Measurements from ENCODE around the gene KLF18. TPM values are rescaled to one million over a fixed set of nuclear protein-coding genes. Genes with fewer than 3 reads are reported as not detected.
"Not testable (repeated sequence)": the region's sequence is repeated elsewhere in the genome, so short reads cannot be mapped to it uniquely, and the experiment has no call there.

KLF18 gene
- total RNA-seq, 1 experiment from 2014 or later: not detected

- no peaks in the 10 kb centered on the region for H4K20me1 ChIP-seq (ENCODE audit: insufficient read depth, low read depth, low read length)
- no peaks in the 10 kb centered on the region for H3K36me3 ChIP-seq (ENCODE audit: insufficient read depth, low read length)
- H3K9me3 ChIP-seq (ENCODE audit: low read length): no peaks in the 10 kb centered on the region
- no peaks in the 10 kb centered on the region for H3K79me2 ChIP-seq (ENCODE audit: low read length)
- H3K4me1 ChIP-seq (ENCODE audit: low read length): no peaks in the 10 kb centered on the region
- no peak overlapping the region for H3K27ac ChIP-seq (ENCODE audit: low read length)
- H3K4me3 ChIP-seq (ENCODE audit: low read length): no peak overlapping the region
- H3K4me2 ChIP-seq (ENCODE audit: low read depth, low read length, poor library complexity, severe bottlenecking): no peak overlapping the region
- H3K9ac ChIP-seq (ENCODE audit: low read length): no peak overlapping the region
- H3K9me2 ChIP-seq (replicated peaks; ENCODE audit: insufficient read depth, low read length): no peaks in the 10 kb centered on the region
- no peak overlapping the region for H2AFZ ChIP-seq (ENCODE audit: low read length)
- H3K27me3 ChIP-seq (ENCODE audit: low read length): no peaks in the 10 kb centered on the region
- no peak for DNase-seq
Observed at GRCh38 chr1:44135886-44136285, 5.5 kb downstream of the KLF18 start.

- no peak overlapping the region for H3K9ac ChIP-seq (ENCODE audit: low read length)
Observed at GRCh38 chr1:44134071-44134920, 7.1 kb downstream of the KLF18 start.

GRCh38 chr1:44131411-44131810 lies 10.0 kb downstream of the KLF18 start:
- H3K4me3 ChIP-seq (ENCODE audit: low read length): no peak overlapping the region
- H3K4me1 ChIP-seq (ENCODE audit: low read length): no peaks in the 10 kb centered on the region
- no peaks in the 10 kb centered on the region for H3K79me2 ChIP-seq (ENCODE audit: low read length)
- H3K4me2 ChIP-seq (ENCODE audit: low read depth, low read length, poor library complexity, severe bottlenecking): no peak overlapping the region
- no peak overlapping the region for H3K9ac ChIP-seq (ENCODE audit: low read length)
- no peak overlapping the region for H3K27ac ChIP-seq (ENCODE audit: low read length)
- no peak overlapping the region for H2AFZ ChIP-seq (ENCODE audit: low read length)
- no peaks in the 10 kb centered on the region for H3K9me2 ChIP-seq (replicated peaks; ENCODE audit: insufficient read depth, low read length)
- DNase-seq: no peak
- H4K20me1 ChIP-seq (ENCODE audit: insufficient read depth, low read depth, low read length): no peaks in the 10 kb centered on the region
- no peaks in the 10 kb centered on the region for H3K9me3 ChIP-seq (ENCODE audit: low read length)
- H3K36me3 ChIP-seq (ENCODE audit: insufficient read depth, low read length): no peaks in the 10 kb centered on the region
- H3K27me3 ChIP-seq (ENCODE audit: low read length): no peaks in the 10 kb centered on the region

More at GRCh38 chr1:44134071-44134920, 7.1 kb downstream of the KLF18 start:
- Histone ChIP-seq H3K4me2 (ENCODE audit: low read depth, low read length, poor library complexity, severe bottlenecking) (no peak overlapping the region), H3K4me3 (ENCODE audit: low read length) (no peak overlapping the region), H3K9me3 (ENCODE audit: low read length) (no peaks in the 10 kb centered on the region), H3K9me2 (replicated peaks; ENCODE audit: insufficient read depth, low read length) (no peaks in the 10 kb centered on the region), H3K36me3 (ENCODE audit: insufficient read depth, low read length) (no peaks in the 10 kb centered on the region), H2AFZ (ENCODE audit: low read length) (no peak overlapping the region), H3K27ac (ENCODE audit: low read length) (no peak overlapping the region), H3K79me2 (ENCODE audit: low read length) (no peaks in the 10 kb centered on the region), H3K27me3 (ENCODE audit: low read length) (no peaks in the 10 kb centered on the region), H3K4me1 (ENCODE audit: low read length) (no peaks in the 10 kb centered on the region), H4K20me1 (ENCODE audit: insufficient read depth, low read depth, low read length) (no peaks in the 10 kb centered on the region)
- no peak for DNase-seq

- no peak for DNase-seq
- H3K79me2 ChIP-seq (ENCODE audit: low read length): no peaks in the 10 kb centered on the region
- H3K36me3 ChIP-seq (ENCODE audit: insufficient read depth, low read length): no peaks in the 10 kb centered on the region
- no peaks in the 10 kb centered on the region for H3K27me3 ChIP-seq (ENCODE audit: low read length)
- no peak overlapping the region for H3K27ac ChIP-seq (ENCODE audit: low read length)
- H3K9me2 ChIP-seq (replicated peaks; ENCODE audit: insufficient read depth, low read length): no peaks in the 10 kb centered on the region
- H2AFZ ChIP-seq (ENCODE audit: low read length): no peak overlapping the region
- H3K4me2 ChIP-seq (ENCODE audit: low read depth, low read length, poor library complexity, severe bottlenecking): no peak overlapping the region
- no peaks in the 10 kb centered on the region for H3K9me3 ChIP-seq (ENCODE audit: low read length)
- no peaks in the 10 kb centered on the region for H3K4me1 ChIP-seq (ENCODE audit: low read length)
- no peak overlapping the region for H3K9ac ChIP-seq (ENCODE audit: low read length)
- no peaks in the 10 kb centered on the region for H4K20me1 ChIP-seq (ENCODE audit: insufficient read depth, low read depth, low read length)
- no peak overlapping the region for H3K4me3 ChIP-seq (ENCODE audit: low read length)
Observed at GRCh38 chr1:44129616-44130500, 11.6 kb downstream of the KLF18 start.

- H3K9me3 ChIP-seq (ENCODE audit: low read length): no peaks in the 10 kb centered on the region
- H3K79me2 ChIP-seq (ENCODE audit: low read length): no peaks in the 10 kb centered on the region
- no peak overlapping the region for H3K4me2 ChIP-seq (ENCODE audit: low read depth, low read length, poor library complexity, severe bottlenecking)
- H4K20me1 ChIP-seq (ENCODE audit: insufficient read depth, low read depth, low read length): no peaks in the 10 kb centered on the region
- H3K27me3 ChIP-seq (ENCODE audit: low read length): no peaks in the 10 kb centered on the region
- no peak overlapping the region for H3K9ac ChIP-seq (ENCODE audit: low read length)
- H3K27ac ChIP-seq (ENCODE audit: low read length): no peak overlapping the region
- H3K9me2 ChIP-seq (replicated peaks; ENCODE audit: insufficient read depth, low read length): no peaks in the 10 kb centered on the region
- no peaks in the 10 kb centered on the region for H3K4me1 ChIP-seq (ENCODE audit: low read length)
- no peak overlapping the region for H3K4me3 ChIP-seq (ENCODE audit: low read length)
- no peaks in the 10 kb centered on the region for H3K36me3 ChIP-seq (ENCODE audit: insufficient read depth, low read length)
- no peak for DNase-seq
- no peak overlapping the region for H2AFZ ChIP-seq (ENCODE audit: low read length)
Observed at GRCh38 chr1:44120398-44120949, 21.0 kb downstream of the KLF18 start.

GRCh38 chr1:44119525-44119924 lies 21.9 kb downstream of the KLF18 start:
- no peak for DNase-seq
- Histone ChIP-seq H3K27ac (ENCODE audit: low read length) (no peak overlapping the region), H3K9me2 (replicated peaks; ENCODE audit: insufficient read depth, low read length) (no peaks in the 10 kb centered on the region), H4K20me1 (ENCODE audit: insufficient read depth, low read depth, low read length) (no peaks in the 10 kb centered on the region), H3K4me1 (ENCODE audit: low read length) (no peaks in the 10 kb centered on the region), H3K9ac (ENCODE audit: low read length) (no peak overlapping the region), H3K27me3 (ENCODE audit: low read length) (no peaks in the 10 kb centered on the region), H3K9me3 (ENCODE audit: low read length) (no peaks in the 10 kb centered on the region), H3K4me3 (ENCODE audit: low read length) (no peak overlapping the region), H2AFZ (ENCODE audit: low read length) (no peak overlapping the region), H3K79me2 (ENCODE audit: low read length) (no peaks in the 10 kb centered on the region), H3K36me3 (ENCODE audit: insufficient read depth, low read length) (no peaks in the 10 kb centered on the region), H3K4me2 (ENCODE audit: low read depth, low read length, poor library complexity, severe bottlenecking) (no peak overlapping the region)

GRCh38 chr1:44118682-44119081 lies 22.7 kb downstream of the KLF18 start, which contains the start of gene KLF17:
KLF17 (plus strand) TSS chr1:44118821; CDS start chr1:44118908, 87 bp downstream.
- no peaks in the 10 kb centered on the region for H4K20me1 ChIP-seq (ENCODE audit: insufficient read depth, low read depth, low read length)

GRCh38 chr1:44117272-44117671 lies 24.2 kb downstream of the KLF18 start:
- H2AFZ ChIP-seq (ENCODE audit: low read length); DNase-seq; H3K27ac ChIP-seq (ENCODE audit: low read length): not testable (repeated sequence)

More at GRCh38 chr1:44118682-44119081, 22.7 kb downstream of the KLF18 start, which contains the start of gene KLF17:
- no peaks in the 10 kb centered on the region for H3K9me3 ChIP-seq (ENCODE audit: low read length)
- no peak for DNase-seq
- no peaks in the 10 kb centered on the region for H3K27me3 ChIP-seq (ENCODE audit: low read length)
- H3K36me3 ChIP-seq (ENCODE audit: insufficient read depth, low read length): no peaks in the 10 kb centered on the region
- H3K4me1 ChIP-seq (ENCODE audit: low read length): no peaks in the 10 kb centered on the region
- no peak within 1 kb of the TSS for H3K27ac ChIP-seq (ENCODE audit: low read length)
- no peaks in the 10 kb centered on the region for H3K9me2 ChIP-seq (replicated peaks; ENCODE audit: insufficient read depth, low read length)
- no peak within 1 kb of the TSS for H3K4me3 ChIP-seq (ENCODE audit: low read length)
- no peak within 1 kb of the TSS for H3K4me2 ChIP-seq (ENCODE audit: low read depth, low read length, poor library complexity, severe bottlenecking)
- no peak within 1 kb of the TSS for H3K9ac ChIP-seq (ENCODE audit: low read length)
- no peaks in the 10 kb centered on the region for H3K79me2 ChIP-seq (ENCODE audit: low read length)
- no peak within 1 kb of the TSS for H2AFZ ChIP-seq (ENCODE audit: low read length)

More at GRCh38 chr1:44117272-44117671, 24.2 kb downstream of the KLF18 start:
- not testable (repeated sequence) for H3K9ac ChIP-seq (ENCODE audit: low read length); H3K79me2 ChIP-seq (ENCODE audit: low read length); H3K4me3 ChIP-seq (ENCODE audit: low read length); H3K9me2 ChIP-seq (replicated peaks; ENCODE audit: insufficient read depth, low read length); H3K4me2 ChIP-seq (ENCODE audit: low read depth, low read length, poor library complexity, severe bottlenecking); H3K4me1 ChIP-seq (ENCODE audit: low read length); H4K20me1 ChIP-seq (ENCODE audit: insufficient read depth, low read depth, low read length); H3K36me3 ChIP-seq (ENCODE audit: insufficient read depth, low read length); H3K27me3 ChIP-seq (ENCODE audit: low read length); H3K9me3 ChIP-seq (ENCODE audit: low read length)
